OCI-LY7 (cell line): ENCODE results near the gene TRIM15. TPM values are rescaled to one million over a fixed set of nuclear protein-coding genes. Genes with fewer than 3 reads are reported as not detected.

ENCODE experiments used
- BruUV-seq: library from RNA; stranded (reverse); fragments of 400-500 nt; replicated peaks from 2 replicates; lab custom pipeline; 2021; lab: Mats Ljungman, UMichigan
- CTCF ChIA-PET: fragments of 300-600 bp; sonication (Branson Sonifier 250); formaldehyde crosslinking; loops from one replicate; lab custom pipeline; 2022; ENCODE audit warnings: antibody characterized with exemption; ENCODE audit not compliant: unreplicated experiment; lab: Charles Lee
- POLR2A ChIA-PET: fragments of 300-600 bp; sonication (Branson Sonifier 250); formaldehyde crosslinking; loops from one replicate; lab custom pipeline; 2022; ENCODE audit warnings: antibody characterized with exemption; lab: Charles Lee
- DNase-seq: peaks from one replicate; pipeline ENCODE4 v3.0.0-alpha.2; 2015; ENCODE audit warnings: low spot score
- H2AFZ ChIP-seq: fragments of 200-600 bp; sonication (generic), shearing (Covaris generic); 2 replicates; pipeline ENCODE4 v1.6.1; 2014; ENCODE audit warnings: mild to moderate bottlenecking, antibody characterized with exemption, low read length, moderate library complexity
- H3K27ac ChIP-seq: fragments of 200-600 bp; sonication (generic); 2 replicates; pipeline ENCODE4 v1.5.1; 2014; ENCODE audit warnings: mixed run types, low read depth, mild to moderate bottlenecking, moderate library complexity, low read length, inconsistent platforms; ENCODE audit not compliant: poor library complexity, severe bottlenecking
- H3K36me3 ChIP-seq: fragments of 200-600 bp; sonication (generic); 2 replicates; pipeline ENCODE4 v1.6.1; 2014; ENCODE audit warnings: mild to moderate bottlenecking, antibody characterized with exemption, low read length, moderate library complexity, mixed read lengths; ENCODE audit not compliant: insufficient read depth
- H3K4me1 ChIP-seq: fragments of 200-600 bp; sonication (generic); 2 replicates; pipeline ENCODE4 v1.5.1; 2014; ENCODE audit warnings: mild to moderate bottlenecking, low read length; ENCODE audit not compliant: insufficient read depth, poor library complexity, severe bottlenecking
- H3K4me2 ChIP-seq: fragments of 200-600 bp; sonication (generic); 2 replicates; pipeline ENCODE4 v1.6.1; 2014; ENCODE audit warnings: mild to moderate bottlenecking, low read length
- H3K4me3 ChIP-seq: fragments of 200-600 bp; sonication (generic); 2 replicates; pipeline ENCODE4 v1.5.1; 2014; ENCODE audit warnings: mild to moderate bottlenecking, low read depth, low read length; ENCODE audit not compliant: poor library complexity, severe bottlenecking
- H3K79me2 ChIP-seq: fragments of 200-600 bp; sonication (generic); 2 replicates; pipeline ENCODE4 v1.6.1; 2016; ENCODE audit warnings: low read depth, mild to moderate bottlenecking, low read length, moderate library complexity, mixed read lengths; ENCODE audit not compliant: insufficient read depth
- H3K9me2 ChIP-seq: fragments of 200-600 bp; sonication (generic); 2 replicates; pipeline ENCODE4 v1.6.1; 2016; ENCODE audit warnings: mild to moderate bottlenecking, low read length, mixed read lengths; ENCODE audit not compliant: insufficient read depth
- H3K9me3 ChIP-seq: fragments of 200-600 bp; sonication (generic); 2 replicates; pipeline ENCODE4 v1.6.1; 2014; ENCODE audit warnings: mild to moderate bottlenecking, mixed run types, low read length, mixed read lengths
- H4K20me1 ChIP-seq: fragments of 200-600 bp; sonication (generic); 2 replicates; pipeline ENCODE4 v1.6.1; 2014; ENCODE audit warnings: mild to moderate bottlenecking, antibody characterized with exemption, low read length, moderate library complexity, mixed read lengths; ENCODE audit not compliant: insufficient read depth
- CTCF ChIP-seq: fragments of 200-600 bp; sonication (generic); conservative IDR thresholded peaks from 2 replicates; pipeline ENCODE4 v1.5.1; 2014; ENCODE audit warnings: mild to moderate bottlenecking, antibody characterized with exemption, low read length, moderate library complexity, mixed read lengths
- EZH2phosphoT487 ChIP-seq: fragments of 200-600 bp; sonication (generic); IDR thresholded peaks from 2 replicates; pipeline ENCODE4 v1.6.1; 2018; ENCODE audit warnings: low read depth, borderline replicate concordance, mild to moderate bottlenecking, mixed run types, antibody characterized with exemption, low read length, moderate library complexity, mixed read lengths
- intact Hi-C: fragments of 100-400 bp; cut with micrococcal nuclease; formaldehyde crosslinking; loops from one replicate; pipeline ENCODE4 v1.10.0; 2022; ENCODE audit not compliant: unreplicated experiment
- total RNA-seq, 2 experiments: library from RNA; depleted of rRNA in 1 of 2; stranded (reverse); fragments of >200 nt in 1 of 2; shearing (Covaris generic) in 1 of 2; gene quantifications; 2 replicates each; pipeline ENCODE4 v1.2.3, GENCODE V29; 2014 to 2022

The TRIM15 gene
- total RNA-seq, 2 experiments from 2014 or later, result not detected

GRCh38 chr6:30154709-30155519 lies 8.4 kb upstream of the TRIM15 start:
- no peaks in the 10 kb centered on the region for H4K20me1 ChIP-seq
- no peak overlapping the region for H2AFZ ChIP-seq
- ChIA-PET POLR2A (no interaction called here), CTCF (no interaction called here)
- DNase-seq, result no peak
- no peak overlapping the region for H3K27ac ChIP-seq
- H3K9me3 ChIP-seq, result no peaks in the 10 kb centered on the region
- no peak overlapping the region for H3K4me3 ChIP-seq
- no peaks in the 10 kb centered on the region for H3K79me2 ChIP-seq
- TF ChIP-seq CTCF, result peak; percentile 24; the same call in 1 of the 2 replicates
- no peak for TF ChIP-seq EZH2phosphoT487
- no peaks in the 10 kb centered on the region for H3K36me3 ChIP-seq
- no peaks in the 10 kb centered on the region for H3K4me1 ChIP-seq
- BruUV-seq, result no TSS peak
- intact Hi-C loops, result no loop called here
- H3K4me2 ChIP-seq, result no peak overlapping the region
- H3K9me2 ChIP-seq, result no peaks in the 10 kb centered on the region

- no TSS peak for BruUV-seq
- no peak overlapping the region for H3K4me3 ChIP-seq
- no peaks in the 10 kb centered on the region for H3K9me3 ChIP-seq
- POLR2A ChIA-PET, result no interaction called here
- H3K9me2 ChIP-seq, result no peaks in the 10 kb centered on the region
- TF ChIP-seq CTCF (no peak), EZH2phosphoT487 (no peak)
- no peaks in the 10 kb centered on the region for H4K20me1 ChIP-seq
- CTCF ChIA-PET, result no interaction called here
- intact Hi-C loops, result no loop called here
- no peaks in the 10 kb centered on the region for H3K36me3 ChIP-seq
- no peaks in the 10 kb centered on the region for H3K79me2 ChIP-seq
- no peak overlapping the region for H3K27ac ChIP-seq
- H3K4me1 ChIP-seq, result no peaks in the 10 kb centered on the region
- H2AFZ ChIP-seq, result no peak overlapping the region
- H3K4me2 ChIP-seq, result no peak overlapping the region
- no peak for DNase-seq
These were observed 7.7 kb upstream of the TRIM15 start for GRCh38 chr6:30155520-30156261.

GRCh38 chr6:30156262-30156599 lies 7.1 kb upstream of the TRIM15 start:
- TF ChIP-seq EZH2phosphoT487 (no peak), CTCF (no peak)
- DNase-seq, result no peak
- ChIA-PET CTCF (no interaction called here), POLR2A (no interaction called here)
- no peak overlapping the region for H3K27ac ChIP-seq
- H3K4me1 ChIP-seq, result no peaks in the 10 kb centered on the region
- H2AFZ ChIP-seq, result no peak overlapping the region
- H3K9me3 ChIP-seq, result no peaks in the 10 kb centered on the region
- H3K4me2 ChIP-seq, result no peak overlapping the region
- H3K79me2 ChIP-seq, result no peaks in the 10 kb centered on the region
- no peaks in the 10 kb centered on the region for H3K36me3 ChIP-seq
- intact Hi-C loops, result no loop called here
- BruUV-seq, result no TSS peak
- H3K4me3 ChIP-seq, result no peak overlapping the region
- H4K20me1 ChIP-seq, result no peaks in the 10 kb centered on the region
- H3K9me2 ChIP-seq, result no peaks in the 10 kb centered on the region
